HCT116 (cell line): ENCODE results near the gene ENDOD1. TPM values are rescaled to one million over a fixed set of nuclear protein-coding genes. Genes with fewer than 3 reads are reported as not detected.

Experiments used
- ATAC-seq: fragments of 200-7000 bp; cut with Tn5 transposase; 2 replicates; pipeline ENCODE4 v1.9.1; 2020; ENCODE audit warnings: mild to moderate bottlenecking, moderate library complexity
- BruUV-seq: library from RNA; stranded (reverse); fragments of 400-500 nt; replicated peaks from 2 replicates; lab custom pipeline; 2021; lab: Mats Ljungman, UMichigan
- CTCF ChIA-PET: fragments of 300-600 bp; sonication (Branson Sonifier 250); formaldehyde crosslinking; loops from one replicate; lab custom pipeline; 2021; ENCODE audit warnings: antibody characterized with exemption; lab: Charles Lee
- POLR2A ChIA-PET: fragments of 300-600, 350-600 bp; sonication (Branson Sonifier 250); formaldehyde crosslinking; loops from one replicate; lab custom pipeline; 2021; ENCODE audit warnings: antibody characterized with exemption; lab: Charles Lee
- RAD21 ChIA-PET, 2 experiments: fragments of 300-600 bp; sonication (Branson Sonifier 250); formaldehyde crosslinking; loops; one replicate each; lab custom pipeline; 2023; ENCODE audit warnings: low total read pairs in 2 of 2; ENCODE audit not compliant: uncharacterized antibody in 2 of 2, unreplicated experiment in 2 of 2, low non-redundant PET in 1 of 2; lab: Charles Lee
- DNase-seq: peaks from one replicate; pipeline ENCODE4 v3.0.0-alpha.2; 2010; ENCODE audit warnings: low read depth, low spot score
- H2AFZ ChIP-seq: fragments of 200-600 bp; shearing (Covaris generic), sonication (generic); 2 replicates; pipeline ENCODE4 v1.6.1; 2017; ENCODE audit warnings: low read depth, mixed run types, mixed read lengths, antibody characterized with exemption, low read length; ENCODE audit not compliant: poor library complexity, severe bottlenecking
- H3K27ac ChIP-seq: 2 replicates; pipeline ENCODE4 v1.5.1; 2012; ENCODE audit warnings: low read depth, low read length
- H3K27me3 ChIP-seq: fragments of 200-600 bp; sonication (generic); 2 replicates; pipeline ENCODE4 v1.6.1; 2016; ENCODE audit warnings: mixed run types, low read length, mixed read lengths; ENCODE audit not compliant: insufficient read depth
- H3K36me3 ChIP-seq, 2 experiments: fragments of 200-500 bp in 1 of 2; fragments of 200-600 bp in 1 of 2; sonication (Bioruptor generic) in 1 of 2; sonication (generic) in 1 of 2; 2 replicates each; pipeline versions ENCODE4 v1.5.1 to v1.6.1; 2014 to 2016; ENCODE audit warnings: low read length in 2 of 2, inconsistent platforms in 1 of 2, mixed read lengths in 1 of 2, mixed run types in 1 of 2; ENCODE audit not compliant: insufficient read depth in 2 of 2, control insufficient read depth in 1 of 2
- H3K4me1 ChIP-seq, 2 experiments: fragments of 200-600 bp in 1 of 2; sonication (generic) in 1 of 2; 2 replicates each; pipeline versions ENCODE4 v1.5.1 to v1.6.1; 2012 to 2017; ENCODE audit warnings: low read length in 2 of 2, inconsistent platforms in 1 of 2, mild to moderate bottlenecking in 1 of 2, mixed read lengths in 1 of 2, mixed run types in 1 of 2, moderate library complexity in 1 of 2; ENCODE audit not compliant: insufficient read depth in 2 of 2, control insufficient read depth in 1 of 2
- H3K4me2 ChIP-seq: fragments of 200-600 bp; sonication (generic); 2 replicates; pipeline ENCODE4 v1.6.1; 2017; ENCODE audit warnings: mixed run types, low read length, mixed read lengths
- H3K4me3 ChIP-seq, 2 experiments: fragments of 200-600 bp in 1 of 2; sonication (generic) in 1 of 2; replicated peaks in 1 of 2; 2 replicates each; pipeline ENCODE4 v1.5.1; 2011 to 2016; ENCODE audit warnings: low read length in 2 of 2, control low read depth in 1 of 2, low read depth in 1 of 2, mild to moderate bottlenecking in 1 of 2, mixed read lengths in 1 of 2, mixed run types in 1 of 2
- H3K79me2 ChIP-seq: fragments of 200-600 bp; sonication (generic); 2 replicates; pipeline ENCODE4 v1.6.1; 2017; ENCODE audit warnings: mild to moderate bottlenecking, mixed run types, low read length, moderate library complexity, mixed read lengths; ENCODE audit not compliant: insufficient read depth
- H3K9ac ChIP-seq: fragments of 200-600 bp; sonication (generic); 2 replicates; pipeline ENCODE4 v1.6.1; 2016; ENCODE audit warnings: low read length, mixed read lengths
- H3K9me2 ChIP-seq: fragments of 200-600 bp; sonication (generic), shearing (Covaris generic); 2 replicates; pipeline ENCODE4 v1.6.1; 2017; ENCODE audit warnings: mixed run types, mild to moderate bottlenecking, moderate library complexity; ENCODE audit not compliant: insufficient read depth
- H3K9me3 ChIP-seq, 2 experiments: fragments of 200-500 bp in 1 of 2; fragments of 200-600 bp in 1 of 2; sonication (Bioruptor generic) in 1 of 2; sonication (generic) in 1 of 2; 2 replicates each; pipeline ENCODE4 v1.6.1; 2014 to 2017; ENCODE audit warnings: low read length in 2 of 2, mixed read lengths in 2 of 2, inconsistent platforms in 1 of 2, low read depth in 1 of 2, mild to moderate bottlenecking in 1 of 2, mixed run types in 1 of 2, moderate library complexity in 1 of 2; ENCODE audit not compliant: control insufficient read depth in 1 of 2, insufficient read depth in 1 of 2
- H4K20me1 ChIP-seq: fragments of 200-600 bp; sonication (generic), shearing (Covaris generic); 2 replicates; pipeline ENCODE4 v1.6.1; 2017; ENCODE audit warnings: mixed run types, mild to moderate bottlenecking, moderate library complexity; ENCODE audit not compliant: insufficient read depth
- CBX3 ChIP-seq: IDR thresholded peaks from 2 replicates; pipeline ENCODE4 v1.6.1; 2012; ENCODE audit warnings: low read depth
- EGR1 ChIP-seq: IDR thresholded peaks from 2 replicates; pipeline ENCODE4 v1.6.1; 2012; ENCODE audit warnings: low read depth
- JUND ChIP-seq: IDR thresholded peaks from 2 replicates; pipeline ENCODE4 v1.6.1; 2012
- MAX ChIP-seq: IDR thresholded peaks from 2 replicates; pipeline ENCODE4 v1.6.1; 2012
- ZFX ChIP-seq: fragments of 450-650 bp; IDR thresholded peaks from 2 replicates; pipeline ENCODE4 v1.6.1; 2017
- ZNF274 ChIP-seq: fragments of 200-500 bp; sonication (Bioruptor generic); IDR thresholded peaks from 2 replicates; pipeline ENCODE4 v1.6.1; 2014; ENCODE audit warnings: mild to moderate bottlenecking, low read depth, low read length, inconsistent platforms
- intact Hi-C: fragments of 100-400 bp; cut with micrococcal nuclease; formaldehyde crosslinking; loops from 2 replicates; pipeline ENCODE4 v1.10.0; 2022
- total RNA-seq: library from RNA; stranded (reverse); gene quantifications from one replicate; pipeline ENCODE4 v1.2.1, GENCODE V29; 2021; ENCODE audit not compliant: unreplicated experiment

ENDOD1 gene
- total RNA-seq, 1 experiment from 2014 or later, result 33.6 TPM

- no peak for TF ChIP-seq EGR1
- no peak for TF ChIP-seq MAX
Observed at GRCh38 chr11:95123556-95123955, 33.9 kb downstream of the ENDOD1 start (continued).

DNA sequence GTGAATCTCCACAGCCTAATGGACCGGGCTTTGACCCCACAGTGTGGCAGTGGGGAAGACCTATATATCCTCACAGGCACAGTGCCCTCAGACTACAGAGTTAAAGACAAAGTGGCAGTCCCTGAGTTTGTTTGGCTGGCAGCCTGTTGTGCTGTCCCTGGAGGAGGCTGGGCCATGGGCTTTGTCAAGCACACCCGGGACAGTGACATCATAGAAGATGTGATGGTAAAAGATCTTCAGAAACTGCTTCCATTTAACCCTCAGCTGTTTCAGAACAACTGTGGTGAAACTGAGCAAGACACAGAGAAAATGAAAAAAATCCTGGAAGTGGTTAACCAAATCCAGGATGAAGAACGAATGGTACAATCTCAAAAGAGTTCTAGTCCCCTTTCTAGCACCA lies 39.0 kb downstream of the ENDOD1 start:
- no peak for ATAC-seq
- Histone ChIP-seq H4K20me1 (no peaks in the 10 kb centered on the region), H3K4me1 (peaks cover 5 to 7% of the 10 kb centered on the region in 2 experiments; a peak in 2 of 4 replicates), H3K4me2 (no peak overlapping the region), H3K9me3 (no peaks in the 10 kb centered on the region), H3K27ac (no peak overlapping the region), H3K9ac (no peak overlapping the region), H3K9me2 (no peaks in the 10 kb centered on the region), H3K27me3 (no peaks in the 10 kb centered on the region), H3K79me2 (no peaks in the 10 kb centered on the region), H3K36me3 (no peaks in the 10 kb centered on the region), H3K4me3 (no peak overlapping the region), H2AFZ (no peak overlapping the region)
- intact Hi-C loops, result no loop called here
- DNase-seq, result no peak
- RAD21 ChIA-PET, result no interaction called here
- POLR2A ChIA-PET, result no interaction called here
- BruUV-seq, result no TSS peak
- CTCF ChIA-PET, result no interaction called here
- TF ChIP-seq ZNF274, result no peak
- TF ChIP-seq JUND, result no peak
- TF ChIP-seq CBX3, result no peak

- DNase-seq (no peak), ATAC-seq (no peak)
- ChIA-PET CTCF (no interaction called here), POLR2A (no interaction called here), RAD21 (no interaction called here)
- no peak overlapping the region for H3K4me2 ChIP-seq
- no peaks in the 10 kb centered on the region for H3K9me2 ChIP-seq
- BruUV-seq, result no TSS peak
- H3K27me3 ChIP-seq, result no peaks in the 10 kb centered on the region
- H2AFZ ChIP-seq, result no peak overlapping the region
- intact Hi-C loops, result no loop called here
- no peak overlapping the region for H3K4me3 ChIP-seq
- H4K20me1 ChIP-seq, result no peaks in the 10 kb centered on the region
- no peak overlapping the region for H3K9ac ChIP-seq
- no peaks in the 10 kb centered on the region for H3K36me3 ChIP-seq
- peaks cover 16 to 18% of the 10 kb centered on the region in 2 experiments; a peak in 2 of 4 replicates for H3K4me1 ChIP-seq
- no peaks in the 10 kb centered on the region for H3K79me2 ChIP-seq
- no peak overlapping the region for H3K27ac ChIP-seq
- TF ChIP-seq ZFX, result no peak
- TF ChIP-seq, all 23 proteins: peak for 0
- H3K9me3 ChIP-seq, result no peaks in the 10 kb centered on the region
Observed at GRCh38 chr11:95132956-95133355, 43.3 kb downstream of the ENDOD1 start.
